Smooth muscle cell (in vitro differentiated cells): ENCODE data around the gene THOC7. TPM values are rescaled to one million over a fixed set of nuclear protein-coding genes. Genes with fewer than 3 reads are reported as not detected.
A peak's percentile ranks its signal among the peaks of the same experiment; 100 is the strongest.

Source experiments
- DNase-seq: peaks from one replicate; lab custom pipeline; 2025; ENCODE audit not compliant: unreplicated experiment; lab: John Stamatoyannopoulos, UW
- H2AFZ ChIP-seq: fragments of 200-600 bp; sonication (generic); 2 replicates; pipeline ENCODE4 v1.6.0; 2016; ENCODE audit warnings: antibody characterized with exemption, low read depth, mild to moderate bottlenecking
- H3F3A ChIP-seq: fragments of 200-600 bp; sonication (generic); 2 replicates; pipeline ENCODE4 v1.6.0; 2017; ENCODE audit warnings: antibody characterized with exemption, low read depth
- H3K27ac ChIP-seq: fragments of 200-600 bp; sonication (generic); 2 replicates; pipeline ENCODE4 v1.5.1; 2016; ENCODE audit warnings: low read depth, mild to moderate bottlenecking
- H3K27me3 ChIP-seq: fragments of 200-600 bp; sonication (generic); 2 replicates; pipeline ENCODE4 v1.6.1; 2016; ENCODE audit warnings: low read depth, mild to moderate bottlenecking
- H3K36me3 ChIP-seq: fragments of 200-600 bp; sonication (generic); 2 replicates; pipeline ENCODE4 v1.5.1; 2016; ENCODE audit warnings: low read depth
- H3K4me1 ChIP-seq: fragments of 200-600 bp; sonication (generic); 2 replicates; pipeline ENCODE4 v1.5.1; 2016; ENCODE audit warnings: low read depth
- H3K4me2 ChIP-seq: fragments of 200-600 bp; sonication (generic); 2 replicates; pipeline ENCODE4 v1.6.0; 2016; ENCODE audit warnings: mild to moderate bottlenecking
- H3K4me3 ChIP-seq: fragments of 200-600 bp; sonication (generic); 2 replicates; pipeline ENCODE4 v1.5.1; 2016; ENCODE audit warnings: mild to moderate bottlenecking
- H3K79me2 ChIP-seq: fragments of 200-600 bp; sonication (generic); 2 replicates; pipeline ENCODE4 v1.6.0; 2016; ENCODE audit warnings: low read depth, mild to moderate bottlenecking
- H3K9ac ChIP-seq: fragments of 200-600 bp; sonication (generic); 2 replicates; pipeline ENCODE4 v1.6.0; 2016; ENCODE audit warnings: low read depth
- H3K9me3 ChIP-seq: fragments of 200-600 bp; sonication (generic); replicated peaks from 2 replicates; pipeline ENCODE4 v1.5.1; 2016; ENCODE audit warnings: low read depth
- H4K20me1 ChIP-seq: fragments of 200-600 bp; sonication (generic); 2 replicates; pipeline ENCODE4 v1.6.0; 2016; ENCODE audit warnings: low read depth
- CTCF ChIP-seq: fragments of 200-600 bp; sonication (generic); IDR thresholded peaks from 2 replicates; pipeline ENCODE4 v1.5.1; 2017; ENCODE audit warnings: borderline replicate concordance, mild to moderate bottlenecking, antibody characterized with exemption; ENCODE audit not compliant: insufficient read depth, poor library complexity, severe bottlenecking
- WGBS: methylation state at CpG from one replicate; pipeline ENCODE4 v1.1.7; 2016; ENCODE audit warnings: low lambda C conversion rate; 5-methylcytosine and 5-hydroxymethylcytosine counted together
- polyA plus RNA-seq: library from polyadenylated mRNA; unstranded; fragments of >200 nt; fragmentation: Nextera tagmentation; extraction: Ambion mirVana; gene quantifications from 2 replicates; pipeline ENCODE4 v1.2.1, GENCODE V29; 2016
- total RNA-seq: library from RNA; depleted of rRNA; stranded (reverse); fragments of >200 nt; gene quantifications from 2 replicates; pipeline ENCODE4 v1.2.3, GENCODE V29; 2014

THOC7 gene
- total RNA-seq, result 41.3 and 57.3 TPM in 2 replicates
- 57.5 and 59.9 TPM in 2 replicates for polyA plus RNA-seq

DNA sequence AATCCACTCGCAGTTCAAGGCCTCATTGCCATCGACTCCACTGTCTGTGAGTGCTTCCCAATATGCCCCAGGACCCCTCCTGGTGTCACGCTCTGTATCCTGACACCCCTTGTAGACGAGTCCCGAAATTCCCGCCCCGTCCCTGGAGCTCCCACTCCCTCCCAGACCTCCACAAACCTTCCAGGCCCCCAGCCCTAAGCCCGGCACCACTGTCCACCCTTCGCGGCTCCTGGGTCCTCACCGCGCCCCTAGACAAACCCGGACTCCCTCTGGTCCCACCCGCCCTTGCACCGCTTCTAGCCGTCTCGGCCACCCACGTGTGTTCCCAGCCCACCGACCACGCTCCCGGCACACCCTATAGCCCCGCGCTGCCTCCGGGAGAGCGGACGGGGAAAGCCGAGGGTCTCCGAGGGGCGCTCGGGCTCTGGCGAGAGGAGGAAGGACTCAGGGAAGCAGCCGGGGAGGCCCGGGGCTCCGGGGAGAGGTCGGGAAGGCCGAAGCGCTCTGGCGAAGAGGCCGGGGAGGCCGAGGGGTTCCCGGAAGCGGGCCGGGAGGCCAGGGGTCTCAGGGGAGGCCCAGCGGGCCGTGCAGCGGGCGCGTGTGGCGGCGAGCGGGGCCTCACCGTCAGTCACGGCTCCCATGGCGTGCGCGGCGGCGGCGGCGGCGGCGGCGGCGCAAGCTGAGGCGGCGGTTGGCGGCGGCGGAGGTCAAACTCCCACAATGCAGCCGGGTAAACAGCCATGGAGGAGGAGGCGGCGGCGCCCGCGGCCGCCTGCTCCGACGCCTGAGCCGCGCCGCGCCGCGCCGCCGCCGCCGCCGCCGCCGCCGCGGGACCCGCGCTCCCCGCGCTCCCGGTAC lies at the start of gene THOC7, which contains the start of gene ATXN7:
TSS of gene THOC7 (minus strand) at position 656 of the 858 bp plus-strand sequence. CDS start at position 641, 15 bp downstream.
TSS of gene ATXN7 (plus strand) at position 718 of the 858 bp plus-strand sequence. CDS start 48,732 bp downstream, outside the sequence.
- Histone ChIP-seq H3F3A (no peaks in the 10 kb centered on the region), H3K36me3 (no peaks in the 10 kb centered on the region), H4K20me1 (peaks cover 12% of the 10 kb centered on the region), H3K4me1 (peaks cover 6% of the 10 kb centered on the region), H3K4me2 (peak within 1 kb of the TSS; percentile 94), H3K9ac (peak within 1 kb of the TSS; percentile 93), H3K4me3 (peak within 1 kb of the TSS; percentile 90), H3K27me3 (no peaks in the 10 kb centered on the region), H3K9me3 (no peaks in the 10 kb centered on the region), H3K27ac (peak within 1 kb of the TSS; percentile 67), H3K79me2 (peaks cover 62% of the 10 kb centered on the region), H2AFZ (peak within 1 kb of the TSS; percentile 94)
- peak; percentile 51 for DNase-seq
- under 1% methylated on average over 21 of the region's 98 CpGs for WGBS
- TF ChIP-seq CTCF, result no peak

DNA sequence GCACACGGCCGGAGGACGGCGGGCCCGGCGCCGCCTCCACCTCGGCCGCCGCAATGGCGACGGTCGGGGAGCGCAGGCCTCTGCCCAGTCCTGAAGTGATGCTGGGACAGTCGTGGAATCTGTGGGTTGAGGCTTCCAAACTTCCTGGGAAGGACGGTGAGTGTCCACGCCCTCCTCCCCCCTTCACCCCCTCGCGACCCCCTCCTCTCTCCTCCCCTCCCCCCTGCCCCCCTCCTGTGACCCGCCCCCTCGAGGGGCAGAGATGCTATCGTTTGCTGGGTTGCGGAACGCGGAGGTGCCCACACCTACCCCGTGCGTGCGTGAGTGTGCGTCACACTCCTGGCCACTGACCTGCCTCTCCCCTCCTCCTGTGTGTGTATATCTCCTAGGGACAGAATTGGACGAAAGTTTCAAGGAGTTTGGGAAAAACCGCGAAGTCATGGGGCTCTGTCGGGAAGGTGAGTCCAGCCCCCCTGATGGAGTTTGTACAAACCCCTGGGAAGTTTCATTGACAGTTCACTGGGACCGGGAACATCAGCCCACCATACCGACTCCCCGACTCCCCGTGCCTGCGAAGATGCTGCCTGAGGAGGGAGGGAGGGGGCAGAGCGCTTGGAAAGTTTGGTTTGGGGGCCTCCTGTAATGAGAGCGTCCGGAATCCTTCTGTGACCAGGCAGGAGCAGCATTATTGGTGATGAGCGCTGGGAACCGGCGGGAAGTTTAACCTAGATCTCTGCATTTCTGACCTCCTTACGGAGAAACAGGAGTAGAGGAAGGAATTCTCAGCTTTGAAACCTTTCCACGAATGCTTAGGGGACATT lies 49.4 kb upstream of the THOC7 start:
- H3K4me3 ChIP-seq, result peak overlapping the region; percentile 85
- peak overlapping the region; percentile 93 for H3K27ac ChIP-seq
- no peak for TF ChIP-seq CTCF
- WGBS, result 5% methylated on average over 30 of the region's 46 CpGs
- H3K9ac ChIP-seq, result peak overlapping the region; percentile 98
- no peaks in the 10 kb centered on the region for H3K27me3 ChIP-seq
- peak overlapping the region; percentile 93 for H3K4me2 ChIP-seq
- peak; percentile 18 for DNase-seq
- H3K4me1 ChIP-seq, result peaks cover 16% of the 10 kb centered on the region
- H2AFZ ChIP-seq, result no peak overlapping the region
- H3K36me3 ChIP-seq, result peaks cover 5% of the 10 kb centered on the region
- H3F3A ChIP-seq, result peaks cover 5% of the 10 kb centered on the region
- H4K20me1 ChIP-seq, result peaks cover 45% of the 10 kb centered on the region
- H3K9me3 ChIP-seq, result no peaks in the 10 kb centered on the region
- H3K79me2 ChIP-seq, result peaks cover 10% of the 10 kb centered on the region

DNA sequence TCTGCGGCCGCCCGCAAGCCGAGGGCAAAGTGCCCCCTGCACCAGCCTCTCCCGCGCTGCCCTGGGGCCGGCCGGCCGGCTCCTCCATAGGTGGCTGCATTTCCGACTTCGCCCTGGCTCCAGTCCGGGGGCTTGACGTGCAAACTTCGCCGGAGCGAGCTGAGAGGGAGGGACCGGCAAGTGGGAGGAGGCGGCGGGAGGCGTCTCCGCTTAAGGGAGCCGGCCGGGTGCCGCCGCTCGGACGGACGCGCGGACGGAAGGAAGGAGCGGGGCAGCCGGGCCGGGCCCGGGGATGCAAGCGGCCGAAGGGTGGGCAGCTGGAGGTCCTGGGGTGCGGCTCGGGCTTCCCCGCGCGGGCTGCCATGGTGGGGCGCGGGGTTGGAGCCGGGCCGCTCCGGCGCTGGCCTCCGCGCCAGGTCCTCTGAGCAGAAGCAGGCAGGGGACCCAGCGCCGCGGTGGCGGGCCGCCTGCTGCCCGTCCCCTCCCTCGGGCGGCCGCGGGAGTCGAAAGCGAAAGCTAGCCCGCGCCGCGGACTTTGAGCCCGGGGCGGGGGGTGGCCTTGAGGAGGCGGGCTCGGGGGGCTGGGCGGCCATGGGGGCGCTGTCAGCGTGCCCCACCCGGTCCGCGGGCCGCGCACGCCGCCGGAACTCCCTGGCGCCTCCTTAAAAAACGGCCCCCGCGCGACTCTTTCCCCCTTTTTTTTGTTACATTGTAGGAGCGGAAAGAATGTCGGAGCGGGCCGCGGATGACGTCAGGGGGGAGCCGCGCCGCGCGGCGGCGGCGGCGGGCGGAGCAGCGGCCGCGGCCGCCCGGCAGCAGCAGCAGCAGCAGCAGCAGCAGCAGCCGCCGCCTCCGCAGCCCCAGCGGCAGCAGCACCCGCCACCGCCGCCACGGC lies 48.5 kb upstream of the THOC7 start, which contains the start of gene SCAANT1:
TSS of gene SCAANT1 (minus strand) at position 511 of the 895 bp plus-strand sequence.
- peaks cover 10% of the 10 kb centered on the region for H3K79me2 ChIP-seq
- peaks cover 16% of the 10 kb centered on the region for H3K4me1 ChIP-seq
- under 1% methylated on average over 80 of the region's 115 CpGs for WGBS
- H3K27me3 ChIP-seq, result no peaks in the 10 kb centered on the region
- peaks cover 5% of the 10 kb centered on the region for H3K36me3 ChIP-seq
- TF ChIP-seq CTCF, result no peak
- peak within 1 kb of the TSS; percentile 39 for H2AFZ ChIP-seq
- H3K9me3 ChIP-seq, result no peaks in the 10 kb centered on the region
- DNase-seq, result peak; percentile 83
- peak within 1 kb of the TSS; percentile 98 for H3K9ac ChIP-seq
- H3K27ac ChIP-seq, result peak within 1 kb of the TSS; percentile 93
- peak within 1 kb of the TSS; percentile 93 for H3K4me2 ChIP-seq
- H4K20me1 ChIP-seq, result peaks cover 38% of the 10 kb centered on the region
- peak within 1 kb of the TSS; percentile 85 for H3K4me3 ChIP-seq
- H3F3A ChIP-seq, result peaks cover 5% of the 10 kb centered on the region
